Inflammatory macrophage treated with lipopolysaccharide for 4 hours (primary cell): Measurements from ENCODE around the gene ZDBF2.
"Not testable (repeated sequence)": the region's sequence is repeated elsewhere in the genome, so short reads cannot be mapped to it uniquely, and the experiment has no call there.

Experiments
- DNase-seq: peaks from one replicate; pipeline ENCODE4 v3.0.0-alpha.2; 2020

ZDBF2 gene

DNA sequence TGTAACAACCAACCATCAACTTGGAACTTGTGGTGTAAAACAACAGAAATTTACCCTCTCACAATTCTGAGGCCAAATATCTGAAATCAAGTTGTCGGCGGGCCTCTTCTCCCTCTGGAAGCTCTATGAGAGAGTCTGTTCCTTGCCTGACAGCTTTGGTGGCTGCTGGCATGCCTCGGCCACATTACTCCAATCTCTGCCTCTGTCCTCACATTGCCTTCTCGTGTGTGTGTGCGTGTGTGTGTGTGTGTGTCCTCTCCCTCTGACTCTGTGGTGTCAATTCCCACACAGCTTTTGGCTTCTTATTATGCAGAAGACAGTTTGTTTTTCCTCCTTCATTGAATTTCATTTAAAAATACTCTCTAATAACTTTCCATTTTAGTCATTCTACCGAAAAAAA is 50.4 kb downstream of the ZDBF2 start:
- no peak for DNase-seq

DNA sequence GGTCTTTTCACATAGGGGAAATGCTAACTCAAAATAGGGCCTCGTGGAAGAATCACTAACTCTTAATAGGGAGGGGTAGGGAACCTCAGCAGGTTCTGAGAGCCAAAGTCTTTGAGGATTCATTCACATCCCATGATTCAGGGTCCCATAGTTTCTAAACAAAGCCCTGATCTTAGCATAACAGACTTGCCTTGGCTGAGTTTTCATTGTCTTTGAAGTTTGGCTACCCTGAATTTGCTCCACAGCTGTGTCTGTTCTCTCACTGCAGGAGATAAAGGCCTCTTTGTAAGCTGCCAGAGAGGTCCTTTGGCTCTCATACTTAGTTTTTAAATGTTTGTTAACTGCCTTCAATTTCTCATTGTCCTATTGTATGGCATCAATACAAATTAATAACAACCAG is 54.5 kb downstream of the ZDBF2 start:
- no peak for DNase-seq

DNA sequence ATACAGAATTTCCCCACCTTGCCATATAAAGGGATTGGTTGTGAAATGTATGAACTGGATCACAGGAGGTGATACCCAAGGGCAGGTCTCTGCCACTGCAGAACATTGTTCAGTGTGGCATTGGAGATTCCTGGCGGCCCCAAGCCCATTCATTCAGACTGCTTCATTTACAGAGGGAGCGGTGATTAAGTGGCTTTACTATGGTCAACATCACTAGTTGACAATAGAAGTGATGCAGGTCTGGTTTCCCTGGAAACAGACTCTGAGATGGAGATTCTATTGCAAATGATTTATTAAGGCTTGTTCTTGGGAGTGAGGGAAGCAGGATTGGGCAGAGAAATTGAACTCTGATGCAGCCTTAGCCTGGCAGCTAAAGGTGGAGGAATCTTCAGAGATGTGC is 62.4 kb downstream of the ZDBF2 start:
- DNase-seq, result no peak

DNA sequence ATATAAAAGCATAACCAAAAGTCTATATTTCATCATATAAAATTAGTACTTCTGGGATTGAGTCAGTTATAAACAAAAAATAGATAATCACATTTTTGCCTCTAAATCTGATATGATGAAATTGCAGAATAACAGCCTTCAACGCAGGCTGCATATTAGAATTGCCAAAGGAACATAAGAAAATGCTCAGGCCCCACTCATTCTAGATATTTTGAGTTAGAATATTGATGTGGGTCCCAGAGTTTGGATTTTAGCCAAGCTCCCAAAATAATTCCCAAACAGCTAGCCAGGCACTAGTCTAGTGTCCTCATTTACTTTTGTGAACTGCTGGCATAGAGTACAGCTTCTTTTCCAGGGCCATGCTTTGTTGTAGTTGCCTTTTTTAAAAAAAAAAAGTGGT is 63.5 kb downstream of the ZDBF2 start:
- no peak for DNase-seq

DNA sequence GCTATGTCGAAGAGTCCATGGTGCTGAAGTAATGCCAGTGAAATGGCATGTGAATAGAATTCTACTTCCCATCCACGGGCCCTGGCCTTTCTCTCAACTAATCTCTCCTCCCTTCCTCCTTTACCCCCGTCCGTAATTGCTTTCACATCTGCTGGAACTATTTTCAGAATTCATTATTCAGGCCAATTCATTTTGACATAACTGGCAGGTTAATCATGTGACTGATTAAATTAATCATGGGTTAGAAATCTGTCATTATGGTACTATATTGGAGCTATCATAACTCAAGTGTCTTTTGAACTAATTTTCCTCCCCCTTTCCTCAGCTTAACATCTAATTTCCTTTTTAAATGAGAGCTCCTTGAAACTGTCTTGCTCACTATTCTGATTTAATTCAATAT is 66.9 kb downstream of the ZDBF2 start:
- DNase-seq, result no peak

DNA sequence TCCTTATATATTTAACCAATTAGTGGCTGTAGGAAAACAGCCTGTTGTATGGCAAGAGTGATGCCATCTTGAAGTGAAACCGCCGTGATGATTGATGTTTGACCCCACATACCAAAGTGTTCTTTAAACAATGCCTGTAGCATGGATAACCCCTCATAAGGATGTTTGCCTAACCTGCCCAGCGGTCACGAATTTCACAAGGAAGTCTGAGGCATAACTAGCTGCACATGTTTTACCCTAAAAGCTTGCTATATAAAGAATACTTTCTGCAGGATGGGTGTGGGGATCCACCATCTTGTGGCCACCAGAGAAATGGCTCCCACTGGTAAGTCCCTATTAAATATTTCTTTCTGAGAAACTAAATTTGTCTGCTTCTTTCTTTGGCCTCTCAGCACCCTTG is 68.7 kb downstream of the ZDBF2 start:
- DNase-seq, result no peak

DNA sequence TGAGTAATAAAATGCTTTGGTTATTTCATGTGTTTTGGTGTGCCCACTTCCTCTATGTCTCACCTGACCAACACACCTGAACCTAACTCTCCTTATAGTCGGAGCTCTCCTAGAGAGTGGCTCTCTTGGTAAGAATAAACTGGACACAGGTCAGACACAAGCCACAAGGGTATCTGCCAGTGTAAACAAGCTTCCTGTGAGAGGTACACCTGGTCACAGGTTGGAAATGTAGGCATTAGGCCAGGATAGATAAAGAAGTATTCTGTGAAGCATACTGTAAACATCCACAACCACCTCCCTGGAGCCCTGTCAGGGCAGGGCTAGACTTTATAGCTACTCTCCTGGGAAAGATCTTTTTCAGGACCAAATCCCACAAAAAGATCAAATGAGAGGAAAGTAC is 69.4 kb downstream of the ZDBF2 start:
- no peak for DNase-seq

DNA sequence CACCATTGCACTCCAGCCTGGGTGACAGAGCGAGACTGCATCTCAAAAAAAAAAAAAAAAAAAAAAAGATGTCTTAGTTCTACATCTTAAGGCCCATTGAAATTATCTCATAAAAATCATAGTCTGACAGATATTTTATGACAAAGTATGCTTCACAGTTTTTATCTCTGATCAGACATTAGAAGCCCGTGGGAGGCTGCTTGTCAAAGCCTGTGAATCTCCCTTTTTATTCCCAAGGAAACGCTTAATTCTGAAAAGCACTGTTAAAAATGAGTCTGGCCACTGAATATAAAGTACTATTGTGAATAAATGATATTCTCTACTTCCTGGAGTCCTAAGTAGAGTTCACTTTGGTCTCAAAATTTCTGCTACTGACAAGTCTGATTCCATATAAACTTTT is 71.1 kb downstream of the ZDBF2 start:
- no peak for DNase-seq

DNA sequence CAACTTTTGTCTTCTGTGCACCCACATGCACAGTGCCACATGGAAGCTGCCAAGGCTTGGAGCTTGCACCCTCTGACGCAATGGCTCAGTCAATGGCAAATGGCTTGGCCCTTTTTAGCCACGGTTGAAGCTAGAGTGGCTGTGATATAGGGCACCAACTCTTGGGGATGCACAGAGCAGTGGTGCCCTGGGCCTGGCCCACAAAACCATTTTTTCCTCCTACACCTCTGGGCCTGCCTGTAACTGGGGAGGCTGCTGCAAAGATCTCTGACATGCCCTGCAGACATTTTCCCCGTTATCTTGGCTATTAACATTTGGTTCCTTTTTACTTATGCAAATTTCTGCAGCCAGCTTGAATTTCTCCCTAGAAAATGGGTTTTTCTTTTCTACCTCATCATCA is 74.9 kb downstream of the ZDBF2 start:
- DNase-seq, result no peak

DNA sequence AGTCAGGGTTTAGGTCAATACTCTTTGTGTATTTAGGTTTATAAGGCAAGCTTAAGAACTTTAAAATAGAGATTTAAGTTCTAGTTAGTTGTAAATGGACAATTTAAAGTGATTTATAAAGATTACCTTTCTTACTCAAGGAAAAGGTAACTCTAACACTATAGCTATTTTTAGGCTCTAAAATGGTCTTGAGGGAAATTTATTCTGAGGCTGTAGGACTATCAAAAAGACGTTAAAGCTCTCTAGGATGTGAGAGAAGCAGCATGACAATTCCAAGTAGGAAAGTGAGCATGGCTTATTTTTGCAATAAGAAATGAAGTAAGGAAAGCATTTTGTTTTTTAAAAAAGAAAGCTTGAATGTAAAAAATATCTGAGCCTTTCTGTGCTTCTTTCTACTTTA is 78.1 kb downstream of the ZDBF2 start:
- DNase-seq, result no peak

DNA sequence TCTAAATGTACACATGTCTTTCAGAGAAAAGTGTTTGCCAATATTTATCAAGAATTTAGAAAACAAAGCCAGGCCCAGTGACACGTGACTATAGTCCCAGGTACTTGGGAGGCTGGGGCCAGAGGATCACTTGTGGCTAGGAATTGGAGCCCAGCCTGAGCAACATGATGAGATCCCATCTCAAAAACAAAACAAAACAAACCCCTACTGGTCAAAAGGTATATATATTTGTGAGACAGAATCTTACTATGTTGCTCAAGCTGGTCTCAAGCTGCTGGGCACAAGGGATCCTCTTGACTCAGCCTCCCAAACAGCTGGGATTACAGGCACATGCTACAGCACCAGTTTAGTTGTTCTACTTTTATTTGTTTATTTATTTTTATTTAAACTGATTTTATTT is 79.2 kb downstream of the ZDBF2 start:
- DNase-seq, result peak; percentile 9

DNA sequence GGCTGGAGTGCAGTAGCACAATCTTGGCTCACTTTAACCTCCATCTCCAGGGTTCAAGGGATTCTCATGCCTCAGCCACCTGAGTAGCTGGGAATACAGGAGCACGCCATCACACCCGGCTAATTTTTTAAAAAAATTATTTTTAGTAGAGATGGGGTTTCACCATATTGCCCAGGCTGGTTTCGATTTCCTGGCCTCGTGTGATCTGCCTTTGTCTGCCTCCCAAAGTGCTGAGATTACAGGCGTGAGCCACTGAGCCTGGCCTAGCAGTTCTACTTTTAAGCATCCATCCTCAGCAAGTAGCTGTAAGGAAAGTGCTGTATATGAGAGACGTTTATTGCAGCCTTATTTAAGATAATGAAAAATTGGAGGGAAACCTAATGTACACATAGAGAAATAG is 79.7 kb downstream of the ZDBF2 start:
- no peak for DNase-seq

DNA sequence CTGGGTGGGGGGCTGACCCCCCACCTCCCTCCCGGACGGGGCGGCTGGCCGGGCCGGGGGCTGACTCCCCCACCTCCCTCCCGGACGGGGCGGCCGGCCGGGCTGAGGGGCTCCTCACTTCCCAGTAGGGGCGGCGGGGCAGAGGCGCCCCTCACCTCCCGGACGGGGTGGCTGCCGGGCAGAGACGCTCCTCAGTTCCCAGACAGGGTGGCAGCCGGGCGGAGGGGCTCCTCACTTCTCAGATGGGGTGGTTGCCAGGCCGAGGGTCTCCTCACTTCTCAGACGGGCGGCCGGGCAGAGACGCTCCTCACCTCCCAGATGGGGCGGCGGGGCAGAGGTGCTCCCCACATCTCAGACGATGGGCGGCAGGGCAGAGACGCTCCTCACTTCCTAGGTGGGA is 82.4 kb downstream of the ZDBF2 start:
- DNase-seq, result not testable (repeated sequence)

DNA sequence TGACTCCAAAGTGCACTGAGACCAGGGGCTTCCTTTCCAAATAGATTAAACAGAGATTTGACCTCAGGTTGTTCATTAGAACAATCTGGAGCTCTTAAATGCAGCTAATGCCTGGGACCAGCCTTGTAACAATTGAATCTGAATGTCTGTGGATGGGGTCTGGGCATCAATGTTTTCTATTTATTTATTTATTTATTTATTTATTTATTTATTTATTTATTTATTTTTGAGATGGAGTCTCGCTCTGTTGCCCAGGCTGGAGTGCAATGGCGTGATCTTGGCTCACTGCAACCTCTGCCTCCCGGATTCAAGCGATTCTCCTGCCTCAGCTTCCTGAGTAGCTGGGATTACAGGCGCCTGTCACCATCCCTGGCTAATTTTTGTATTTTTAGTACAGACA is 86.4 kb downstream of the ZDBF2 start:
- DNase-seq, result not testable (repeated sequence)

DNA sequence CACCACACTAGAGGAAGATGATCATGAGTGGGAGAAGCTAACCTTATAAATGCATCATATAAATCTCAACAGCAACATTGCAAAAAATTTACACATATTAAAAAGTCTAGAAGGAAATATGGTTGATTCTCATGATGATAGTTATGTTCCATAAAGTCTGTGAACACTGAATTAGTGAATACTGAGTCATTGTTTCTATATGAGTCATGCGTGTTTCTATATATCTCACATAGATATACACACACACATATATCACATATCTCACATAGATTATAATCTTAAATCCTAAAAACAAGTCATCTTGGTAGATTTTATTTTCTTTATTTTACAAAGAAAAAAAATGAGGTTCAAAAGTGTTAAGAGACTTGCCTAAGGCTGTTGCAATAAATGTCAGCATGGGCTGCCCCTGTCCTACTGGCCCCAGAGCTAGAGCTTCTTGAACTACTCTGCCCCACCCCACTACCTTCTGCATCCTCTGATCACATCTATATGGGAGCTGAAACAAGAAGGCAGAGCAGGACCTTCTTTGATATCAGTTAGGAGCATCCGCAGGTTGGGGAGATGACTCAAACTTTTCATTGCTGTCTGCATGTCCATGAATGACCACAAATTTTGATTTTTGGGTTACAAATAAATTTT is 87.1 kb downstream of the ZDBF2 start:
- DNase-seq, result peak; percentile 9
